SK-N-SH (cell line): Measurements from ENCODE around the gene SPATA32. TPM values are rescaled to one million over a fixed set of nuclear protein-coding genes. Genes with fewer than 3 reads are reported as not detected.

ENCODE experiments used
- CTCF ChIA-PET: fragments of 300-600, 350-600 bp; formaldehyde crosslinking; extraction: SDS; loops from one replicate; lab custom pipeline; 2021; lab: Yijun Ruan, JAX
- POLR2A ChIA-PET: fragments of 350-600 bp; sonication (Branson Sonifier 250); formaldehyde crosslinking; extraction: SDS; loops from one replicate; lab custom pipeline; 2020; ENCODE audit warnings: antibody characterized with exemption, inconsistent platforms; lab: Yijun Ruan, JAX
- DNase-seq: peaks from one replicate; pipeline ENCODE4 v3.0.0; 2012
- H2AFZ ChIP-seq: fragments of 200-600 bp; sonication (generic); 2 replicates; pipeline ENCODE4 v1.8.1; 2016; ENCODE audit warnings: antibody characterized with exemption, mild to moderate bottlenecking, low read depth
- H3F3A ChIP-seq: fragments of 200-600 bp; sonication (generic); replicated peaks from 2 replicates; pipeline ENCODE3; 2016; ENCODE audit warnings: antibody characterized with exemption, mild to moderate bottlenecking; ENCODE audit not compliant: insufficient read depth
- H3K27ac ChIP-seq, 2 experiments: fragments of 200-500 bp in 1 of 2; fragments of 200-600 bp in 1 of 2; sonication (Bioruptor generic) in 1 of 2; sonication (generic), shearing (Covaris generic) in 1 of 2; 2 replicates each; pipeline versions ENCODE4 v1.5.1 to v1.6.1; 2014 to 2016; ENCODE audit warnings: low read depth in 2 of 2, inconsistent platforms in 1 of 2, low read length in 1 of 2, mild to moderate bottlenecking in 1 of 2, mixed read lengths in 1 of 2
- H3K27me3 ChIP-seq: fragments of 200-600 bp; sonication (generic), shearing (Covaris generic); 2 replicates; pipeline ENCODE4 v1.6.1; 2016; ENCODE audit warnings: mixed run types; ENCODE audit not compliant: insufficient read depth
- H3K36me3 ChIP-seq, 2 experiments: fragments of 200-500 bp in 1 of 2; fragments of 200-600 bp in 1 of 2; sonication (Bioruptor generic) in 1 of 2; sonication (generic) in 1 of 2; replicated peaks in 1 of 2; 2 replicates each; pipeline versions ENCODE3 to v1.5.1; 2014 to 2016; ENCODE audit warnings: low read length in 1 of 2, mild to moderate bottlenecking in 1 of 2; ENCODE audit not compliant: insufficient read depth in 2 of 2, control insufficient read depth in 1 of 2
- H3K4me1 ChIP-seq, 2 experiments: fragments of 200-500 bp in 1 of 2; fragments of 200-600 bp in 1 of 2; sonication (Bioruptor generic) in 1 of 2; sonication (generic), shearing (Covaris generic) in 1 of 2; 2 replicates each; pipeline versions ENCODE4 v1.5.1 to v1.6.1; 2014 to 2016; ENCODE audit warnings: low read depth in 1 of 2, low read length in 1 of 2, mixed run types in 1 of 2; ENCODE audit not compliant: insufficient read depth in 2 of 2, control insufficient read depth in 1 of 2
- H3K4me2 ChIP-seq: fragments of 200-600 bp; sonication (generic), shearing (Covaris generic); 2 replicates; pipeline ENCODE4 v1.6.1; 2017; ENCODE audit warnings: mixed run types
- H3K4me3 ChIP-seq, 2 experiments: fragments of 200-500 bp in 1 of 2; fragments of 200-600 bp in 1 of 2; sonication (Bioruptor generic) in 1 of 2; sonication (generic), shearing (Covaris generic) in 1 of 2; 2 replicates each; pipeline versions ENCODE4 v1.5.1 to v1.8.1; 2014 to 2016; ENCODE audit warnings: low read depth in 2 of 2, inconsistent platforms in 1 of 2, low read length in 1 of 2, mild to moderate bottlenecking in 1 of 2, mixed read lengths in 1 of 2, moderate library complexity in 1 of 2
- H3K79me2 ChIP-seq: fragments of 200-600 bp; sonication (generic); 2 replicates; pipeline ENCODE4 v1.8.1; 2017; ENCODE audit warnings: mild to moderate bottlenecking; ENCODE audit not compliant: insufficient read depth
- H3K9ac ChIP-seq: fragments of 200-600 bp; sonication (generic); 2 replicates; pipeline ENCODE4 v1.6.1; 2017; ENCODE audit warnings: mixed run types
- H3K9me2 ChIP-seq: fragments of 200-600 bp; sonication (generic); 2 replicates; pipeline ENCODE4 v1.6.1; 2017; ENCODE audit warnings: mixed run types
- H3K9me3 ChIP-seq: fragments of 200-600 bp; sonication (generic); 2 replicates; pipeline ENCODE4 v1.6.1; 2017; ENCODE audit warnings: mixed run types, mild to moderate bottlenecking, moderate library complexity
- H4K20me1 ChIP-seq: fragments of 200-600 bp; sonication (generic); 2 replicates; pipeline ENCODE4 v1.6.1; 2017; ENCODE audit warnings: mild to moderate bottlenecking, mixed run types; ENCODE audit not compliant: insufficient read depth
- ELF1 ChIP-seq: IDR thresholded peaks from 2 replicates; pipeline ENCODE4 v1.4.0; 2012
- EZH2phosphoT487 ChIP-seq: fragments of 200-600 bp; sonication (generic); IDR thresholded peaks from 2 replicates; pipeline ENCODE4 v1.6.1; 2017; ENCODE audit warnings: low read depth, mixed run types, mild to moderate bottlenecking, antibody characterized with exemption, moderate library complexity, borderline replicate concordance
- FOXJ3 ChIP-seq: sonication (generic); formaldehyde crosslinking; IDR thresholded peaks from 2 replicates; pipeline ENCODE4 v1.5.1; 2020; ENCODE audit warnings: mild to moderate bottlenecking, missing genetic modification reagents
- JUND ChIP-seq: IDR thresholded peaks from 2 replicates; pipeline ENCODE4 v1.4.0; 2012
- NRF1 ChIP-seq: IDR thresholded peaks from 2 replicates; pipeline ENCODE4 v1.6.1; 2012; ENCODE audit warnings: low read depth, mild to moderate bottlenecking, low read length
- POLR2AphosphoS5 ChIP-seq: IDR thresholded peaks from 2 replicates; pipeline ENCODE4 v1.6.1; 2012; ENCODE audit warnings: low read depth, low read length
- RXRA ChIP-seq: IDR thresholded peaks from 2 replicates; pipeline ENCODE4 v1.4.0; 2012; ENCODE audit warnings: low read depth, mild to moderate bottlenecking, borderline replicate concordance
- TAF1 ChIP-seq: IDR thresholded peaks from 2 replicates; pipeline ENCODE4 v1.6.1; 2012; ENCODE audit warnings: low read depth, mild to moderate bottlenecking, low read length, moderate library complexity, borderline replicate concordance
- TCF12 ChIP-seq: IDR thresholded peaks from 2 replicates; pipeline ENCODE4 v1.4.0; 2012
- TEAD4 ChIP-seq: IDR thresholded peaks from 2 replicates; pipeline ENCODE4 v1.4.0; 2012; ENCODE audit warnings: mild to moderate bottlenecking, borderline replicate concordance; ENCODE audit not compliant: insufficient read depth
- YY1 ChIP-seq: IDR thresholded peaks from 2 replicates; pipeline ENCODE4 v1.4.0; 2012; ENCODE audit warnings: low read depth, mild to moderate bottlenecking
- WGBS: methylation state at CpG from one replicate; pipeline ENCODE4 v1.1.6; 2017; ENCODE audit warnings: low lambda C conversion rate; 5-methylcytosine and 5-hydroxymethylcytosine counted together
- polyA plus RNA-seq, 3 experiments: library from polyadenylated mRNA; depleted of rRNA; stranded (reverse); fragments of >200 nt; gene quantifications; 2 replicates each; pipeline ENCODE4 v1.2.3, GENCODE V29; 2012
- TF ChIP-seq, protein P1 (sequence below): IDR thresholded peaks from 2 replicates; pipeline ENCODE4 v1.4.0; 2012; ENCODE audit warnings: low read depth, borderline replicate concordance
- TF ChIP-seq, protein P2 (sequence below): IDR thresholded peaks from 2 replicates; pipeline ENCODE4 v1.6.1; 2012; ENCODE audit warnings: mild to moderate bottlenecking, low read depth, low read length, moderate library complexity
- TF ChIP-seq, protein P3 (sequence below): IDR thresholded peaks from 2 replicates; pipeline ENCODE4; 2012
- TF ChIP-seq, protein P4 (sequence below): fragments of 150-350 bp; IDR thresholded peaks from 2 replicates; pipeline ENCODE4 v1.6.1; 2016; ENCODE audit warnings: mild to moderate bottlenecking, low read depth, low read length

SPATA32 gene
- polyA plus RNA-seq, 1 of the 3 experiments (the other 2 are of a cell fraction) = not detected

DNA sequence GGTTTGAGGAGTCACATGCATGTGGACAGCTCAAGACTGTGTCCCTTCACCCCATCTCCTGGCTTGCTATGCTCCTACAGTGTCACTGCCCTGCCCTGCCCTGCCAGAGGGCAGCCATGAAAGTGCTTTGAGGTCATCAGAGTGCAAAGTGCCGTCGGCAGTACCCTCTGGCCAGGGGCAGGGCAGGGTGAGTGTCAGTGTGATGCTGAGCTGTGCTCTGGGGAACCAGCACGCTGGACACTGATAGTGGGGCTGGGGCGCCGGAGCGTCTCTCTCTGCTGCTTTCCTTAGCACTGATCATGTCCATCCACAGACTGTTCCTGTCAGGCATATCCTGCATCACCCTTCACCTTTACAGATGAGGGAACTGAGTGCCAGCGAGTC is 1.6 kb upstream of the SPATA32 start:
- Histone ChIP-seq H3K27ac (no peak overlapping the region), H3K36me3 (peaks cover 29 to 47% of the 10 kb centered on the region in 2 experiments), H3K4me2 (no peak overlapping the region), H2AFZ (no peak overlapping the region), H3K9ac (no peak overlapping the region), H3K4me3 (no peak overlapping the region), H3F3A (peaks cover 45% of the 10 kb centered on the region), H3K4me1 (peaks cover 0 to 9% of the 10 kb centered on the region in 2 experiments; a peak in 3 of 4 replicates), H4K20me1 (peaks cover 36% of the 10 kb centered on the region), H3K79me2 (no peaks in the 10 kb centered on the region), H3K27me3 (no peaks in the 10 kb centered on the region), H3K9me2 (no peaks in the 10 kb centered on the region), H3K9me3 (no peaks in the 10 kb centered on the region)
- TF ChIP-seq TCF12 (no peak), EZH2phosphoT487 (no peak), FOXJ3 (CRISPR knock-in tag) (no peak), TAF1 (no peak), TEAD4 (no peak), JUND (no peak), ELF1 (no peak), NRF1 (no peak), YY1 (no peak), POLR2AphosphoS5 (no peak), RXRA (no peak)
- TF ChIP-seq, protein P1, sequence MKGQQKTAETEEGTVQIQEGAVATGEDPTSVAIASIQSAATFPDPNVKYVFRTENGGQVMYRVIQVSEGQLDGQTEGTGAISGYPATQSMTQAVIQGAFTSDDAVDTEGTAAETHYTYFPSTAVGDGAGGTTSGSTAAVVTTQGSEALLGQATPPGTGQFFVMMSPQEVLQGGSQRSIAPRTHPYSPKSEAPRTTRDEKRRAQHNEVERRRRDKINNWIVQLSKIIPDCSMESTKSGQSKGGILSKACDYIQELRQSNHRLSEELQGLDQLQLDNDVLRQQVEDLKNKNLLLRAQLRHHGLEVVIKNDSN = no peak
- TF ChIP-seq, protein P2, sequence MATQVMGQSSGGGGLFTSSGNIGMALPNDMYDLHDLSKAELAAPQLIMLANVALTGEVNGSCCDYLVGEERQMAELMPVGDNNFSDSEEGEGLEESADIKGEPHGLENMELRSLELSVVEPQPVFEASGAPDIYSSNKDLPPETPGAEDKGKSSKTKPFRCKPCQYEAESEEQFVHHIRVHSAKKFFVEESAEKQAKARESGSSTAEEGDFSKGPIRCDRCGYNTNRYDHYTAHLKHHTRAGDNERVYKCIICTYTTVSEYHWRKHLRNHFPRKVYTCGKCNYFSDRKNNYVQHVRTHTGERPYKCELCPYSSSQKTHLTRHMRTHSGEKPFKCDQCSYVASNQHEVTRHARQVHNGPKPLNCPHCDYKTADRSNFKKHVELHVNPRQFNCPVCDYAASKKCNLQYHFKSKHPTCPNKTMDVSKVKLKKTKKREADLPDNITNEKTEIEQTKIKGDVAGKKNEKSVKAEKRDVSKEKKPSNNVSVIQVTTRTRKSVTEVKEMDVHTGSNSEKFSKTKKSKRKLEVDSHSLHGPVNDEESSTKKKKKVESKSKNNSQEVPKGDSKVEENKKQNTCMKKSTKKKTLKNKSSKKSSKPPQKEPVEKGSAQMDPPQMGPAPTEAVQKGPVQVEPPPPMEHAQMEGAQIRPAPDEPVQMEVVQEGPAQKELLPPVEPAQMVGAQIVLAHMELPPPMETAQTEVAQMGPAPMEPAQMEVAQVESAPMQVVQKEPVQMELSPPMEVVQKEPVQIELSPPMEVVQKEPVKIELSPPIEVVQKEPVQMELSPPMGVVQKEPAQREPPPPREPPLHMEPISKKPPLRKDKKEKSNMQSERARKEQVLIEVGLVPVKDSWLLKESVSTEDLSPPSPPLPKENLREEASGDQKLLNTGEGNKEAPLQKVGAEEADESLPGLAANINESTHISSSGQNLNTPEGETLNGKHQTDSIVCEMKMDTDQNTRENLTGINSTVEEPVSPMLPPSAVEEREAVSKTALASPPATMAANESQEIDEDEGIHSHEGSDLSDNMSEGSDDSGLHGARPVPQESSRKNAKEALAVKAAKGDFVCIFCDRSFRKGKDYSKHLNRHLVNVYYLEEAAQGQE = no peak
- TF ChIP-seq, protein P3, sequence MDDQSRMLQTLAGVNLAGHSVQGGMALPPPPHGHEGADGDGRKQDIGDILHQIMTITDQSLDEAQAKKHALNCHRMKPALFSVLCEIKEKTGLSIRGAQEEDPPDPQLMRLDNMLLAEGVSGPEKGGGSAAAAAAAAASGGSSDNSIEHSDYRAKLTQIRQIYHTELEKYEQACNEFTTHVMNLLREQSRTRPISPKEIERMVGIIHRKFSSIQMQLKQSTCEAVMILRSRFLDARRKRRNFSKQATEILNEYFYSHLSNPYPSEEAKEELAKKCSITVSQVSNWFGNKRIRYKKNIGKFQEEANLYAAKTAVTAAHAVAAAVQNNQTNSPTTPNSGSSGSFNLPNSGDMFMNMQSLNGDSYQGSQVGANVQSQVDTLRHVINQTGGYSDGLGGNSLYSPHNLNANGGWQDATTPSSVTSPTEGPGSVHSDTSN = no peak
- TF ChIP-seq, protein P4, sequence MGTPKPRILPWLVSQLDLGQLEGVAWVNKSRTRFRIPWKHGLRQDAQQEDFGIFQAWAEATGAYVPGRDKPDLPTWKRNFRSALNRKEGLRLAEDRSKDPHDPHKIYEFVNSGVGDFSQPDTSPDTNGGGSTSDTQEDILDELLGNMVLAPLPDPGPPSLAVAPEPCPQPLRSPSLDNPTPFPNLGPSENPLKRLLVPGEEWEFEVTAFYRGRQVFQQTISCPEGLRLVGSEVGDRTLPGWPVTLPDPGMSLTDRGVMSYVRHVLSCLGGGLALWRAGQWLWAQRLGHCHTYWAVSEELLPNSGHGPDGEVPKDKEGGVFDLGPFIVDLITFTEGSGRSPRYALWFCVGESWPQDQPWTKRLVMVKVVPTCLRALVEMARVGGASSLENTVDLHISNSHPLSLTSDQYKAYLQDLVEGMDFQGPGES = no peak
- WGBS = 70% methylated on average over 3 of the region's 7 CpGs
- DNase-seq = no peak
- POLR2A ChIA-PET = no interaction called here
- CTCF ChIA-PET = interaction anchor here (3.0 kb wide), 1 partner anchor 16 kb away, joined by 13 read pairs; no protein-coding TSS in a partner anchor
